ENCODE results near the gene LRP1.

- TF ChIP-seq POLR2A (IDR thresholded peaks at IDR 0.05) (no peak), CTCF (IDR thresholded peaks at IDR 0.05) (no peak)
Measured at GRCh38 chr12:57160040-57160439, 31.8 kb downstream of the LRP1 start.

All from Peyer's patch (tissue), 4 donors.